SU-DHL-6 (cell line): Measurements from ENCODE around the gene SPRR1B.

Experiments used
- EZH2phosphoT487 ChIP-seq: fragments of 200-600 bp; sonication (generic), shearing (Covaris generic); conservative IDR thresholded peaks from 2 replicates; pipeline ENCODE4 v1.6.1; 2018; ENCODE audit warnings: mild to moderate bottlenecking, antibody characterized with exemption, low read length, moderate library complexity, mixed read lengths
- TF ChIP-seq, protein P1 (sequence below): fragments of 200-600 bp; sonication (generic); IDR thresholded peaks from one replicate; pipeline ENCODE4 v1.5.1; 2017; ENCODE audit warnings: antibody characterized with exemption, mild to moderate bottlenecking, low read length, moderate library complexity; ENCODE audit not compliant: insufficient read depth, poor library complexity, severe bottlenecking

- TF ChIP-seq, protein P1, sequence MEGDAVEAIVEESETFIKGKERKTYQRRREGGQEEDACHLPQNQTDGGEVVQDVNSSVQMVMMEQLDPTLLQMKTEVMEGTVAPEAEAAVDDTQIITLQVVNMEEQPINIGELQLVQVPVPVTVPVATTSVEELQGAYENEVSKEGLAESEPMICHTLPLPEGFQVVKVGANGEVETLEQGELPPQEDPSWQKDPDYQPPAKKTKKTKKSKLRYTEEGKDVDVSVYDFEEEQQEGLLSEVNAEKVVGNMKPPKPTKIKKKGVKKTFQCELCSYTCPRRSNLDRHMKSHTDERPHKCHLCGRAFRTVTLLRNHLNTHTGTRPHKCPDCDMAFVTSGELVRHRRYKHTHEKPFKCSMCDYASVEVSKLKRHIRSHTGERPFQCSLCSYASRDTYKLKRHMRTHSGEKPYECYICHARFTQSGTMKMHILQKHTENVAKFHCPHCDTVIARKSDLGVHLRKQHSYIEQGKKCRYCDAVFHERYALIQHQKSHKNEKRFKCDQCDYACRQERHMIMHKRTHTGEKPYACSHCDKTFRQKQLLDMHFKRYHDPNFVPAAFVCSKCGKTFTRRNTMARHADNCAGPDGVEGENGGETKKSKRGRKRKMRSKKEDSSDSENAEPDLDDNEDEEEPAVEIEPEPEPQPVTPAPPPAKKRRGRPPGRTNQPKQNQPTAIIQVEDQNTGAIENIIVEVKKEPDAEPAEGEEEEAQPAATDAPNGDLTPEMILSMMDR, result no peak
- TF ChIP-seq EZH2phosphoT487, result no peak
These were observed 35.2 kb upstream of the SPRR1B start for GRCh38 chr1:152995842-152996241.
